HPDE6-E6E7 (cell line): ENCODE results near the gene HOXA5.

Experiments used
- DNase-seq: peaks from one replicate; pipeline ENCODE4 v3.0.0; 2011; ENCODE audit warnings: missing footprints; ENCODE audit errors: extremely low spot score

The HOXA5 gene

GRCh38 chr7:27134392-27134791, 9.1 kb downstream of the HOXA5 start:
- no peak for DNase-seq

- DNase-seq: no peak
Measured at GRCh38 chr7:27133409-27134231, 9.9 kb downstream of the HOXA5 start.

GRCh38 chr7:27132978-27133377, 10.5 kb downstream of the HOXA5 start:
- no peak for DNase-seq

- no peak for DNase-seq
Measured at GRCh38 chr7:27132214-27132613, 11.3 kb downstream of the HOXA5 start.

- DNase-seq: no peak
Measured at GRCh38 chr7:27131390-27131819, 12.1 kb downstream of the HOXA5 start.

- no peak for DNase-seq
Measured at GRCh38 chr7:27130540-27131389, 12.7 kb downstream of the HOXA5 start, which contains the start of gene HOXA4. HOXA4 (minus strand) TSS chr7:27130757; CDS start chr7:27130733, 24 bp downstream.

GRCh38 chr7:27129729-27130539, 13.5 kb downstream of the HOXA5 start:
- no peak for DNase-seq

GRCh38 chr7:27128776-27129728, 14.4 kb downstream of the HOXA5 start:
- DNase-seq: no peak

GRCh38 chr7:27128034-27128433, 15.4 kb downstream of the HOXA5 start:
- no peak for DNase-seq

- no peak for DNase-seq
Measured at GRCh38 chr7:27126596-27127327, 16.7 kb downstream of the HOXA5 start.

- no peak for DNase-seq
Measured at GRCh38 chr7:27125986-27126394, 17.5 kb downstream of the HOXA5 start.

- no peak for DNase-seq
Measured at GRCh38 chr7:27124902-27125689, 18.4 kb downstream of the HOXA5 start.

- DNase-seq: no peak
Measured at GRCh38 chr7:27124096-27124901, 19.2 kb downstream of the HOXA5 start.

- DNase-seq: no peak
Measured at GRCh38 chr7:27123477-27124053, 19.9 kb downstream of the HOXA5 start.

GRCh38 chr7:27123007-27123476, 20.4 kb downstream of the HOXA5 start:
- DNase-seq: no peak

GRCh38 chr7:27122077-27122910, 21.2 kb downstream of the HOXA5 start:
- no peak for DNase-seq

GRCh38 chr7:27121684-27122076, 21.8 kb downstream of the HOXA5 start:
- no peak for DNase-seq
